ENCODE measurements around the gene FRAT1. TPM values are rescaled to one million over a fixed set of nuclear protein-coding genes. Genes with fewer than 3 reads are reported as not detected.

FRAT1 gene
- total RNA-seq, 1 donor from 2014 or later = 10.4 TPM

- Histone ChIP-seq H3K9me3 (no peaks in the 10 kb centered on the region), H3K27me3 (no peaks in the 10 kb centered on the region), H3K4me1 (peaks cover 21% of the 10 kb centered on the region), H3K36me3 (peaks cover 3% of the 10 kb centered on the region), H3K4me3 (no peak overlapping the region), H3K27ac (no peak overlapping the region)
- no peak for TF ChIP-seq CTCF (IDR thresholded peaks at IDR 0.05)
- no peak for DNase-seq
- intact Hi-C loops (cut with DNase I) = no loop called here
- no peak for ATAC-seq
Measured at GRCh38 chr10:97323501-97323900, 4.4 kb downstream of the FRAT1 start.

GRCh38 chr10:97325754-97326153, 6.7 kb downstream of the FRAT1 start:
- no peak for ATAC-seq
- Histone ChIP-seq H3K27ac (no peak overlapping the region), H3K36me3 (peaks cover 14% of the 10 kb centered on the region), H3K27me3 (no peaks in the 10 kb centered on the region), H3K4me3 (no peak overlapping the region), H3K4me1 (peaks cover 31% of the 10 kb centered on the region), H3K9me3 (no peaks in the 10 kb centered on the region)
- intact Hi-C loops (cut with DNase I) = no loop called here
- no peak for TF ChIP-seq CTCF (IDR thresholded peaks at IDR 0.05)
- no peak for DNase-seq

- H3K9me3 ChIP-seq = no peaks in the 10 kb centered on the region
- DNase-seq (no peak), ATAC-seq (peak; percentile 86)
- intact Hi-C loops (cut with DNase I) = no loop called here
- H3K27me3 ChIP-seq = no peaks in the 10 kb centered on the region
- peaks cover 33% of the 10 kb centered on the region for H3K4me1 ChIP-seq
- peak overlapping the region; percentile 42 for H3K27ac ChIP-seq
- H3K4me3 ChIP-seq = no peak overlapping the region
- TF ChIP-seq CTCF (IDR thresholded peaks at IDR 0.05) = no peak
- H3K36me3 ChIP-seq = peaks cover 18% of the 10 kb centered on the region
Measured at GRCh38 chr10:97327348-97328294, 8.6 kb downstream of the FRAT1 start.

GRCh38 chr10:97328646-97329453, 9.8 kb downstream of the FRAT1 start:
- ATAC-seq (no peak), DNase-seq (no peak)

GRCh38 chr10:97329766-97330165, 10.7 kb downstream of the FRAT1 start:
- DNase-seq (no peak), ATAC-seq (no peak)
- Histone ChIP-seq H3K27ac (no peak overlapping the region), H3K27me3 (no peaks in the 10 kb centered on the region), H3K4me3 (no peak overlapping the region), H3K36me3 (peaks cover 18% of the 10 kb centered on the region), H3K4me1 (peaks cover 35% of the 10 kb centered on the region), H3K9me3 (no peaks in the 10 kb centered on the region)
- TF ChIP-seq CTCF (IDR thresholded peaks at IDR 0.05) = no peak
- intact Hi-C loops (cut with DNase I) = no loop called here

More at GRCh38 chr10:97328646-97329453, 9.8 kb downstream of the FRAT1 start:
- H3K36me3 ChIP-seq = peaks cover 18% of the 10 kb centered on the region
- H3K27me3 ChIP-seq = no peaks in the 10 kb centered on the region
- H3K9me3 ChIP-seq = no peaks in the 10 kb centered on the region
- H3K4me3 ChIP-seq = no peak overlapping the region
- intact Hi-C loops (cut with DNase I) = no loop called here
- H3K4me1 ChIP-seq = peaks cover 35% of the 10 kb centered on the region
- TF ChIP-seq CTCF (IDR thresholded peaks at IDR 0.05) = no peak
- H3K27ac ChIP-seq = peak overlapping the region; percentile 42
